ENCODE measurements around the gene CEACAM20.

DNA sequence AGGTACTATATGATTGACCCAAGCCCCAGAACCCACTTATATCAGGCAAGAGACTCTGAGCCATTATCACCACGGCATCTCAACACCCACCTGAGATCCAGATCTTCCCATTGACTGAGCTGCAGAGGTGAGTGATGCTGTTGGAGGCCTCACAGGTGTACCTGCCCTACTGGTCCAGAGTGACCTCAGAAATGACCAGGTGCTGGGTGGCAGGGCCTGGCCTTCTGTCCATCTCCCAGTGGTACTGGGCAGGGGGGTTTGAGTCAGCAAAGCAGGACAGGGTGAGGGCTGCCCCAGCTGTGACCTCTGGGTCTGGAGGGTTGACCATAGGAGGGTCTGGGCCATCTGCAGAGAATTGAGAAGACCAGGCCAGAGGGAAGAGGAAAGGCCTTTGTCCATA is 13.2 kb upstream of the CEACAM20 start:
- TF ChIP-seq ZNF274 (IDR thresholded peaks at IDR 0.05; ENCODE audit: low read depth, low read length) (no peak), YY1 (IDR thresholded peaks at IDR 0.05; ENCODE audit: insufficient read depth, insufficient read length) (no peak)

Measured in NT2/D1 (cell line).